ENCODE measurements around the gene OOSP4A. TPM values are rescaled to one million over a fixed set of nuclear protein-coding genes. Genes with fewer than 3 reads are reported as not detected.

OOSP4A gene
- total and polyA plus RNA-seq, 2 of the 13 experiments (the other 11 are each of a cell fraction or from before 2014, with no cell fraction given), result not detected

GRCh38 chr11:59939482-59939881 is 24.4 kb upstream of the OOSP4A start (continued):
- TF ChIP-seq ZBTB14 (CRISPR knock-in tag; IDR thresholded peaks at IDR 0.05), result no peak
- no peak for TF ChIP-seq ZMYM3 (CRISPR knock-in tag; IDR thresholded peaks at IDR 0.05)
- no peak for TF ChIP-seq MED8 (CRISPR knock-in tag; IDR thresholded peaks at IDR 0.05; ENCODE audit: insufficient replicate concordance)
- TF ChIP-seq DNMT1 (CRISPR knock-in tag; IDR thresholded peaks at IDR 0.05), result no peak

GRCh38 chr11:59941091-59941490 is 22.7 kb upstream of the OOSP4A start:
- ATAC-seq, result no peak
- Histone ChIP-seq H3K9me3 (ENCODE audit: low read length) (no peaks in the 10 kb centered on the region), H2AFZ (ENCODE audit: low read length) (no peak overlapping the region), H3K36me3 (replicated peaks in 1 of 2; ENCODE audit: control insufficient read depth in 1 of 2, insufficient read depth in 2 of 2, low read length in 2 of 2) (no peaks in the 10 kb centered on the region), H3K4me2 (ENCODE audit: low read depth, low read length) (no peak overlapping the region), H3K27ac (ENCODE audit: extremely low read length, insufficient read depth, low read length) (no peak overlapping the region), H3K4me1 (ENCODE audit: insufficient read depth, low read length) (no peaks in the 10 kb centered on the region), H3K4me3 (replicated peaks in 1 of 3; ENCODE audit: insufficient read depth in 1 of 3, low read depth in 2 of 3, low read length in 3 of 3) (no peak overlapping the region), H3K27me3 (ENCODE audit: control insufficient read depth in 1 of 2, insufficient read depth in 2 of 2, low read length in 2 of 2) (no peaks in the 10 kb centered on the region), H3K9ac (ENCODE audit: insufficient read depth, low read depth, low read length) (no peak overlapping the region), H4K20me1 (ENCODE audit: insufficient read depth, low read length) (no peaks in the 10 kb centered on the region), H3K79me2 (ENCODE audit: insufficient read depth, low read length) (no peaks in the 10 kb centered on the region)
- BruUV-seq (replicated peaks), result no TSS peak
- no peak for FAIRE-seq
- ChIA-PET POLR2A (no interaction called here), CTCF (ENCODE audit: low intra/inter-chr PET ratio, low total read pairs) (no interaction called here)
- DNase-seq (ENCODE audit: low spot score), result no peak
- 5% methylated on average over 4 of the region's 4 CpGs for WGBS (ENCODE audit: low lambda C conversion rate)
- in situ Hi-C loops (cut with HindIII; ENCODE audit: extremely low pct_ligation_motif_present, low pct_unique_long_range_greater_than_20kb) (no loop called here), intact Hi-C loops (cut with micrococcal nuclease; ENCODE audit: unreplicated experiment) (no loop called here)
- TF ChIP-seq PAX8 (CRISPR knock-in tag; IDR thresholded peaks at IDR 0.05; ENCODE audit: borderline replicate concordance) (no peak), SP5 (CRISPR knock-in tag; IDR thresholded peaks at IDR 0.05; ENCODE audit: borderline replicate concordance, low read depth) (no peak), MED1 (CRISPR knock-in tag; IDR thresholded peaks at IDR 0.05) (no peak), MEIS1 (CRISPR knock-in tag; IDR thresholded peaks at IDR 0.05; ENCODE audit: borderline replicate concordance) (no peak), ETS1 (CRISPR knock-in tag; IDR thresholded peaks at IDR 0.05) (no peak), HDAC2 (CRISPR knock-in tag; IDR thresholded peaks at IDR 0.05) (no peak), HOXA9 (CRISPR knock-in tag; IDR thresholded peaks at IDR 0.05; ENCODE audit: borderline replicate concordance) (no peak), SIX4 (CRISPR knock-in tag; IDR thresholded peaks at IDR 0.05) (no peak), MED13 (CRISPR knock-in tag; IDR thresholded peaks at IDR 0.05) (no peak), IKZF5 (CRISPR knock-in tag; IDR thresholded peaks at IDR 0.05) (no peak), ZNF281 (CRISPR knock-in tag; IDR thresholded peaks at IDR 0.05; ENCODE audit: borderline replicate concordance) (no peak)
